Astrocyte (in vitro differentiated cells and primary cell): ENCODE results near the gene MEPE. TPM values are rescaled to one million over a fixed set of nuclear protein-coding genes. Genes with fewer than 3 reads are reported as not detected.

Experiments used
- DNase-seq: peaks from one replicate; pipeline ENCODE4 v3.0.0-alpha.2; 2010; ENCODE audit warnings: low read depth
- FAIRE-seq: peaks from 2 replicates; lab custom pipeline; 2011; peaks lifted over from hg19 to GRCh38; lab: Jason Lieb, UNC
- H2AFZ ChIP-seq: 2 replicates; pipeline ENCODE4 v1.6.0; 2012; ENCODE audit warnings: low read depth, low read length, inconsistent platforms
- H3K27ac ChIP-seq: 2 replicates; pipeline ENCODE4 v1.5.1; 2011; ENCODE audit warnings: low read depth, low read length, inconsistent platforms
- H3K27me3 ChIP-seq: 2 replicates; pipeline ENCODE4 v1.6.0; 2011; ENCODE audit warnings: low read length, inconsistent platforms; ENCODE audit not compliant: insufficient read depth
- H3K36me3 ChIP-seq: 2 replicates; pipeline ENCODE4 v1.5.1; 2011; ENCODE audit warnings: low read length, inconsistent platforms; ENCODE audit not compliant: insufficient read depth
- H3K4me1 ChIP-seq: 2 replicates; pipeline ENCODE4 v1.5.1; 2011; ENCODE audit warnings: low read length, inconsistent platforms; ENCODE audit not compliant: insufficient read depth
- H3K4me2 ChIP-seq: 2 replicates; pipeline ENCODE4 v1.6.0; 2012; ENCODE audit warnings: low read length, inconsistent platforms
- H3K4me3 ChIP-seq: 2 replicates; pipeline ENCODE4 v1.5.1; 2011; ENCODE audit warnings: low read depth, mild to moderate bottlenecking, low read length, inconsistent platforms; ENCODE audit not compliant: insufficient read depth
- H3K79me2 ChIP-seq: 2 replicates; pipeline ENCODE4 v1.6.0; 2012; ENCODE audit warnings: mild to moderate bottlenecking, low read length, inconsistent platforms; ENCODE audit not compliant: insufficient read depth
- H3K9ac ChIP-seq: 2 replicates; pipeline ENCODE4 v1.6.0; 2012; ENCODE audit warnings: mild to moderate bottlenecking, low read length, inconsistent platforms
- H3K9me3 ChIP-seq: 2 replicates; pipeline ENCODE4 v1.5.1; 2012; ENCODE audit warnings: low read depth, mild to moderate bottlenecking, low read length, inconsistent platforms; ENCODE audit not compliant: insufficient read depth
- H4K20me1 ChIP-seq: 2 replicates; pipeline ENCODE4 v1.6.0; 2012; ENCODE audit warnings: low read length, inconsistent platforms; ENCODE audit not compliant: insufficient read depth
- H3K27ac Mint-ChIP-seq: one replicate; pipeline ENCODE4 v1.8.0; 2021; ENCODE audit warnings: mild to moderate bottlenecking, mixed read lengths; ENCODE audit not compliant: unreplicated experiment
- H3K27me3 Mint-ChIP-seq: one replicate; pipeline ENCODE4 v1.8.0; 2021; ENCODE audit warnings: low read depth, mixed read lengths; ENCODE audit not compliant: unreplicated experiment
- H3K36me3 Mint-ChIP-seq: one replicate; pipeline ENCODE4 v1.8.0; 2021; ENCODE audit warnings: low read depth, mixed read lengths; ENCODE audit not compliant: unreplicated experiment
- H3K4me1 Mint-ChIP-seq: one replicate; pipeline ENCODE4 v1.8.0; 2021; ENCODE audit warnings: low read depth, mixed read lengths; ENCODE audit not compliant: unreplicated experiment
- H3K4me3 Mint-ChIP-seq: one replicate; pipeline ENCODE4 v1.8.0; 2021; ENCODE audit warnings: mild to moderate bottlenecking, moderate library complexity, mixed read lengths; ENCODE audit not compliant: unreplicated experiment
- H3K9me3 Mint-ChIP-seq: one replicate; pipeline ENCODE4 v1.8.0; 2021; ENCODE audit warnings: mild to moderate bottlenecking, mixed read lengths; ENCODE audit not compliant: unreplicated experiment
- EZH2 ChIP-seq: IDR thresholded peaks from 2 replicates; pipeline ENCODE4 v1.6.1; 2012; ENCODE audit warnings: mild to moderate bottlenecking, low read length, inconsistent platforms; ENCODE audit not compliant: insufficient read depth
- total RNA-seq: library from RNA; stranded (reverse); gene quantifications from 2 replicates; pipeline ENCODE4 v1.2.1, GENCODE V29; 2021
- TF ChIP-seq, protein P1 (sequence below): IDR thresholded peaks from 2 replicates; pipeline ENCODE4 v1.5.1; 2011; ENCODE audit warnings: low read depth, mild to moderate bottlenecking, inconsistent platforms, low read length, moderate library complexity; ENCODE audit not compliant: insufficient read depth

Gene MEPE
- total RNA-seq, 1 donor from 2014 or later: not detected

DNA sequence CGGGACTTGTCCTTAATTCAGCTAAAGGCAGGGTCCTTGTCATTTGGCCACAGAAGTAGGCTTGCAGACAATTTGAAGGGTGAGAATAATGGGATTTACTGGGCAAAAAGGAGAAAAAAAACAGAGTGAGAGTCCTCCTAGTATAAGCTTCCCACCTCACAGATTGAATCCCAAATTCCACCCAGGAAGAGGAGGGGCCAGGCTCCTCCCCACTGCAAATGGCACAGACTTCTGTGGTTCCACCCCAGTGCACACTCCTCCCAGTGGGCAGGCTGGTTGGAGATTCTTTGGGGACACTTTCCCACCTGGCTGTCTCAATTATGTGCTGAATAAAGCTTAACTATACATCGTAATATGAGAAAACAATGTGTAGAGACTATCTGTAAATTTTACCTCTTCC is 31.6 kb downstream of the MEPE start:
- H3K27me3 Mint-ChIP-seq: no peaks in the 10 kb centered on the region
- H3K36me3 Mint-ChIP-seq: no peaks in the 10 kb centered on the region
- H3K27me3 ChIP-seq: no peaks in the 10 kb centered on the region
- no peak overlapping the region for H3K4me3 Mint-ChIP-seq
- H3K79me2 ChIP-seq: no peaks in the 10 kb centered on the region
- H4K20me1 ChIP-seq: no peaks in the 10 kb centered on the region
- H3K4me2 ChIP-seq: no peak overlapping the region
- H3K4me1 ChIP-seq: peaks cover 17% of the 10 kb centered on the region
- FAIRE-seq (no peak), DNase-seq (no peak)
- no peak overlapping the region for H3K9ac ChIP-seq
- peaks cover 1% of the 10 kb centered on the region for H3K9me3 Mint-ChIP-seq
- H3K4me3 ChIP-seq: no peak overlapping the region
- H3K27ac ChIP-seq: no peak overlapping the region
- H3K36me3 ChIP-seq: no peaks in the 10 kb centered on the region
- H3K4me1 Mint-ChIP-seq: peaks cover 32% of the 10 kb centered on the region
- H3K9me3 ChIP-seq: no peaks in the 10 kb centered on the region
- TF ChIP-seq EZH2: no peak
- TF ChIP-seq, protein P1, sequence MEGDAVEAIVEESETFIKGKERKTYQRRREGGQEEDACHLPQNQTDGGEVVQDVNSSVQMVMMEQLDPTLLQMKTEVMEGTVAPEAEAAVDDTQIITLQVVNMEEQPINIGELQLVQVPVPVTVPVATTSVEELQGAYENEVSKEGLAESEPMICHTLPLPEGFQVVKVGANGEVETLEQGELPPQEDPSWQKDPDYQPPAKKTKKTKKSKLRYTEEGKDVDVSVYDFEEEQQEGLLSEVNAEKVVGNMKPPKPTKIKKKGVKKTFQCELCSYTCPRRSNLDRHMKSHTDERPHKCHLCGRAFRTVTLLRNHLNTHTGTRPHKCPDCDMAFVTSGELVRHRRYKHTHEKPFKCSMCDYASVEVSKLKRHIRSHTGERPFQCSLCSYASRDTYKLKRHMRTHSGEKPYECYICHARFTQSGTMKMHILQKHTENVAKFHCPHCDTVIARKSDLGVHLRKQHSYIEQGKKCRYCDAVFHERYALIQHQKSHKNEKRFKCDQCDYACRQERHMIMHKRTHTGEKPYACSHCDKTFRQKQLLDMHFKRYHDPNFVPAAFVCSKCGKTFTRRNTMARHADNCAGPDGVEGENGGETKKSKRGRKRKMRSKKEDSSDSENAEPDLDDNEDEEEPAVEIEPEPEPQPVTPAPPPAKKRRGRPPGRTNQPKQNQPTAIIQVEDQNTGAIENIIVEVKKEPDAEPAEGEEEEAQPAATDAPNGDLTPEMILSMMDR: no peak
- H3K27ac Mint-ChIP-seq: peak overlapping the region; percentile 14
- no peak overlapping the region for H2AFZ ChIP-seq

DNA sequence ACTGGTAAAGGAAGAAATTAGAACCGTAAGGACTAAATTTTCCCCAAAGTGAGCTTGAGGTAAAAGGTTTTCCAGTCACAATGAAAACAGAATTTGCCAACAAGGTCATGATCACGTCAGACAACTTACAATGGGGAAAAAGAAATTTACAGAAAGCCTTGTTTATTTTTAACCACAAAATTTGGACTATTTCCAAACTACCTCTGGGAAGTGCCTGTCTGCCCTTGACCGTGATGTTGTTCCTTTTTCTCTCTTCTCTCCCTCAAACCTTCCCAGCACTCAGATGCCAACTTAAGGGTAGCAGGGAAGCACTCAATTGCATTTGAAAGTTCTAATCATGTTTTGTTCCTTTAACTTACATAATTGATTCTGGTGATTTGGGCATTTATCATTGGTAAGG is 32.5 kb downstream of the MEPE start:
- Histone ChIP-seq H3K4me3 (no peak overlapping the region), H3K36me3 (no peaks in the 10 kb centered on the region), H3K27ac (peak overlapping the region; percentile 63), H2AFZ (no peak overlapping the region), H4K20me1 (no peaks in the 10 kb centered on the region), H3K4me2 (peak overlapping the region; percentile 71), H3K9ac (no peak overlapping the region), H3K79me2 (no peaks in the 10 kb centered on the region), H3K9me3 (no peaks in the 10 kb centered on the region), H3K4me1 (peaks cover 17% of the 10 kb centered on the region), H3K27me3 (no peaks in the 10 kb centered on the region)
- no peaks in the 10 kb centered on the region for H3K36me3 Mint-ChIP-seq
- TF ChIP-seq EZH2: no peak
- TF ChIP-seq, protein P1: no peak
- no peaks in the 10 kb centered on the region for H3K27me3 Mint-ChIP-seq
- DNase-seq (peak; percentile 20), FAIRE-seq (no peak)
- H3K27ac Mint-ChIP-seq: peak overlapping the region; percentile 96
- peaks cover 32% of the 10 kb centered on the region for H3K4me1 Mint-ChIP-seq
- peaks cover 1% of the 10 kb centered on the region for H3K9me3 Mint-ChIP-seq
- no peak overlapping the region for H3K4me3 Mint-ChIP-seq

DNA sequence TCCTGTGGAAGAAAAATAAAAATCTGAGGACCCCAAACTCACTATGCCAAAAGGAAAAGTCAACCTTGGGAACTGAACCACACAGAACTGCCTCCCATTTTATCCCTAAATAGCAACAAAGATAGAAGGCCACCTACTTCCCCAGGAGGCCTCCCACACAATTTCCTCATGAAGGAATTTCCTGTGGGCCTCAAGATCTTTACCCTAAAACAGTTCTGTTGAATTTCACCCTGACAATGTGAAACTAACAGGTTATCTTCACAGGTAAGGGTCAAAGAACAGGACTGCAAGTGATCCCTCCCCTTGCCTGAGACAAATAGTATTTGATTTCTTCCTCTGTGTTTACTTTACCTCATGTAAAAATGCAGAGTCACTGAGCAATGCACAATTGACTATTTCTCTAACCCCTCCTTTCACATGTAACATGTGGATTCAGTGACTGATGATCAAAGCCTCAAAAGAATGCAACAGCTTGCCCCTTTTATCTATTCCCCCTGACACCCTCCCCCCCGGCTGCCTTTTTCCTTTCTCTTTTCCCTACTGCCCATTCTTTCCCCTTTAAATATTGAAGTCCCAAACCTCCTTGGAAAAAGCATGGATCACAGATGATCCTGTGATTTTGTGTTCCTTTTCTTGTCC is 33.3 kb downstream of the MEPE start:
- H3K27ac Mint-ChIP-seq: peak overlapping the region; percentile 96
- peaks cover 32% of the 10 kb centered on the region for H3K4me1 Mint-ChIP-seq
- H3K27ac ChIP-seq: peak overlapping the region; percentile 63
- H3K79me2 ChIP-seq: no peaks in the 10 kb centered on the region
- no peak overlapping the region for H3K4me3 ChIP-seq
- peak; percentile 57 for DNase-seq
- H3K36me3 ChIP-seq: no peaks in the 10 kb centered on the region
- no peaks in the 10 kb centered on the region for H3K27me3 ChIP-seq
- H3K4me1 ChIP-seq: peaks cover 17% of the 10 kb centered on the region
- no peaks in the 10 kb centered on the region for H3K9me3 ChIP-seq
- H3K4me3 Mint-ChIP-seq: peak overlapping the region; percentile 63
- TF ChIP-seq EZH2: no peak
- TF ChIP-seq, protein P1: no peak
- peak overlapping the region; percentile 56 for H3K9ac ChIP-seq
- FAIRE-seq: peak; percentile 43
- peaks cover 1% of the 10 kb centered on the region for H3K9me3 Mint-ChIP-seq
- no peaks in the 10 kb centered on the region for H4K20me1 ChIP-seq
- peak overlapping the region; percentile 71 for H3K4me2 ChIP-seq
- no peaks in the 10 kb centered on the region for H3K36me3 Mint-ChIP-seq
- no peaks in the 10 kb centered on the region for H3K27me3 Mint-ChIP-seq
- H2AFZ ChIP-seq: peak overlapping the region; percentile 48
